Measurements from ENCODE around the gene TMPRSS4. TPM values are rescaled to one million over a fixed set of nuclear protein-coding genes. Genes with fewer than 3 reads are reported as not detected.

TMPRSS4 gene
- total RNA-seq, 1 donor from 2014 or later = not detected

DNA sequence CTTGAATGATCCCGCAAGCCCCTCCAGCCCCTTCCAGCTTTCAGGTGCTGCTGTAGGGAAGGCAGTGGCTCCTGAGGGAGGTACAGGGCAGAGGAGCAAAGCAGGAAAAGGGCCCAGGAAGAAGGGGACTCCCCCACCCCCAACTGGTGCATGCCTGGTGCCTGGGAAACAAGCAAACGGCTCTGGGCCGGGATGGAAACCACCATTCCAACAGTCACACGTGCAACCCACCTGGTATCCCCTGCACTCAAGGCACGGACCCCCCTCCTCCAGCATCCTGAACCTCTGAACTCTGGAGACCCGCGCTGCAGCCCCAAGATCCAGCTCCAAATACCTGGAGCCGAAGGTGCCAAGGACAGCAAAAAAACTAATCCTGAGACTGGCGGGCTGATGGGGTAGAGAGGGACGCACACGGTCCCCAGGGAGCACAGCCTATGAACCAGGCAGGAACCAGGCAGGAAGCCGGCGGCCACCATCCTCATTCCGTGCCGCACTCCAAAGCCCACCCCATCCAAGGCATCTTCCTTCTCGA lies 75.2 kb downstream of the TMPRSS4 start:
- Mint-ChIP-seq H3K27ac (ENCODE audit: unreplicated experiment) (no peak overlapping the region), H3K4me1 (peaks cover 14% of the 10 kb centered on the region), H3K27me3 (ENCODE audit: low read depth) (peaks cover 99% of the 10 kb centered on the region), H3K36me3 (ENCODE audit: low read depth) (no peaks in the 10 kb centered on the region), H3K9me3 (no peaks in the 10 kb centered on the region), H3K4me3 (peak overlapping the region; percentile 81)
- DNase-seq (ENCODE audit: low read depth, low spot score) = no peak
- TF ChIP-seq, protein P1, sequence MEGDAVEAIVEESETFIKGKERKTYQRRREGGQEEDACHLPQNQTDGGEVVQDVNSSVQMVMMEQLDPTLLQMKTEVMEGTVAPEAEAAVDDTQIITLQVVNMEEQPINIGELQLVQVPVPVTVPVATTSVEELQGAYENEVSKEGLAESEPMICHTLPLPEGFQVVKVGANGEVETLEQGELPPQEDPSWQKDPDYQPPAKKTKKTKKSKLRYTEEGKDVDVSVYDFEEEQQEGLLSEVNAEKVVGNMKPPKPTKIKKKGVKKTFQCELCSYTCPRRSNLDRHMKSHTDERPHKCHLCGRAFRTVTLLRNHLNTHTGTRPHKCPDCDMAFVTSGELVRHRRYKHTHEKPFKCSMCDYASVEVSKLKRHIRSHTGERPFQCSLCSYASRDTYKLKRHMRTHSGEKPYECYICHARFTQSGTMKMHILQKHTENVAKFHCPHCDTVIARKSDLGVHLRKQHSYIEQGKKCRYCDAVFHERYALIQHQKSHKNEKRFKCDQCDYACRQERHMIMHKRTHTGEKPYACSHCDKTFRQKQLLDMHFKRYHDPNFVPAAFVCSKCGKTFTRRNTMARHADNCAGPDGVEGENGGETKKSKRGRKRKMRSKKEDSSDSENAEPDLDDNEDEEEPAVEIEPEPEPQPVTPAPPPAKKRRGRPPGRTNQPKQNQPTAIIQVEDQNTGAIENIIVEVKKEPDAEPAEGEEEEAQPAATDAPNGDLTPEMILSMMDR (conservative IDR thresholded peaks at IDR 0.05) = no peak

DNA sequence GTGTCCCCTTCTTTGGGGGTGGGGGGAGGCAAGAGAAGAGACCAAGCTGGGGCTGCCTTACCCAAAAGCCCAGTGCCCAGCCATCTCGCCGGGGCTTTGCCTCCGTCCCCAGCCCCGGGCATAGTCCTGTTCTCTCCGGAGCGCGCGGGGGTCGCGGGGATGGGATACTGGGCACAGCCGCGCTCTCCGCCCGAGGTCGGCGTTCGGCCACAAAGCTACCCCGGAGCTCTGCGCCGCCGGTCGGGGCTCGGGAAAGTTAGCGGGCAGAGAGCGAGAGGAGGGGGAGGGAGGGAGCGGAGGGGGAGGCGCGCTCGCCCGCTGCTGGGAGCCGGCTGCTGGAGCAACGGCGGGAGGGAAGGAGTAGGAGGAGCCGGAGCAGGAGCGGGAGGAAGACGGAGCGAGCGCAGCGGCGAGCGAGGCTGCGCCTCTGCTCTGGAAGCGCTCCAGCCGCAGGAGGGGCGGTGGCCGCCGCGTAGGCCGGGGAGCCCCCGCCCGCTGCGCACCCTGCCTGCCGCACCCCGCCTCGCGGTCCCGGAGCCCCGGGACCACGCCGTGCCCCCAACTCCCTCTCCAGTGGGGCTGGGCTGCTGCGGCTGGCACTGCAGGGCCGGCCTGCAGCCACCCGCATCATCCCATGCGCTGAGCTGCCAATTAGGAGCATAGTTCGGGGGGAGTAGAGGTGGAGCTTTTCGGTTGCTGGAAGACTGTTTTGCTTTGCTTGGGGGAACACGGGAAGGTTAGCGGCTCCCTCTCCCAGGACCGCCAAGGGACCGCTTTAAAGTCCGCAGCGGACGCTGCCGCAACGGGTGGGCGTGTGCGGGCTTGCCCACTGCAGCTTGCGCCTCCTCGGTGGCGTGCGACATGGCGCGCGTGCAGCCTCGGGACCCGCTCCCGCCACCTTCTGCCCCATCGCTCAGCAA lies 75.9 kb downstream of the TMPRSS4 start, which contains the start of gene SCN4B:
Gene SCN4B (minus strand): TSS at position 272 of the 920 bp plus-strand sequence. CDS start 150 bp downstream, at position 122.
- Mint-ChIP-seq H3K4me3 (peak within 1 kb of the TSS; percentile 86), H3K27ac (ENCODE audit: unreplicated experiment) (no peak within 1 kb of the TSS), H3K36me3 (ENCODE audit: low read depth) (no peaks in the 10 kb centered on the region), H3K27me3 (ENCODE audit: low read depth) (peaks cover 99% of the 10 kb centered on the region), H3K4me1 (peaks cover 9% of the 10 kb centered on the region), H3K9me3 (no peaks in the 10 kb centered on the region)
- peak; percentile 61 for DNase-seq (ENCODE audit: low read depth, low spot score)
- TF ChIP-seq, protein P1 (conservative IDR thresholded peaks at IDR 0.05) = no peak

DNA sequence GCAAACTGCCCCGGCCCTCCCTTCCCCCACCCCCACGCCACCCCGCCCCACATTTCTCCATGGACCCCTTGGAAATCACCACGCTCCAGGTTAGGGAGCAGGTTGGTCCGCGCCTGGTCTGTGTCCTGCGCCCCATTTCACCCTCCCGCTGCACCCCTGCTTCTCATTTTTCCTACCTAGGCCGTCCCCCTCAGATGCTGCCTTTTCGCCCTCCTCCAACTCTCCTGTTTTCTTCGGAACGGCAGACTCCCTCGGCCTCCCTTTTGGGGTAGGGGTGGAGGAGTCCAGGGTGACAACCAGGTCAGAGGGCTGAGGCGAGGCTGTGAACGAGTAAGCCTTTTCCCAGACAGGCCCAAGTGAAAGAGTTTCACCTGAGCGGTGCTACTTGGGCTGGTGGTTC lies 76.6 kb downstream of the TMPRSS4 start:
- no peak for DNase-seq (ENCODE audit: low read depth, low spot score)
- Mint-ChIP-seq H3K9me3 (no peaks in the 10 kb centered on the region), H3K27me3 (ENCODE audit: low read depth) (peaks cover 99% of the 10 kb centered on the region), H3K4me3 (peak overlapping the region; percentile 86), H3K36me3 (ENCODE audit: low read depth) (no peaks in the 10 kb centered on the region), H3K27ac (ENCODE audit: unreplicated experiment) (no peak overlapping the region), H3K4me1 (peaks cover 9% of the 10 kb centered on the region)
- TF ChIP-seq, protein P1 (conservative IDR thresholded peaks at IDR 0.05) = no peak

DNA sequence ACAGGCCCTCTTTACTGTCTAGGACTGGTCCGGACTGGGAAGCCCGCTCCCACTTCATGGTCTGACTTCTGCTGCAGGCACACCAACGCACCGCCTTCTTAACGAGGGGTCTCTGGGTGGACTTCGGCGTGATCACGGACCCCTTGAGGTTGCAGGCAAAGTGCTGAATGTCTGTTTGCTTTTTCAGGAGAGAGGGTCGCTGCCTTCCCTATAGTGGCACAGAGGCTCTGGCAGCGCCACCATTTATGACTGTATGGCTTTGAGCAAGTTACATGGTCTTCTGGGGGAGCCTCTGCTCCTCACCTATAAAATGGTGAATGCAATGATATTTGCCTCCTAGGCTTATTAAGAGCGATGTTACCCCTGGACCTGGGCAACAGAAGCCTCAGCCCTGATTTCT lies 77.1 kb downstream of the TMPRSS4 start:
- Mint-ChIP-seq H3K27ac (ENCODE audit: unreplicated experiment) (no peak overlapping the region), H3K9me3 (no peaks in the 10 kb centered on the region), H3K36me3 (ENCODE audit: low read depth) (no peaks in the 10 kb centered on the region), H3K27me3 (ENCODE audit: low read depth) (peaks cover 99% of the 10 kb centered on the region), H3K4me1 (peaks cover 9% of the 10 kb centered on the region), H3K4me3 (peak overlapping the region; percentile 86)
- TF ChIP-seq, protein P1 (conservative IDR thresholded peaks at IDR 0.05) = no peak
- no peak for DNase-seq (ENCODE audit: low read depth, low spot score)

DNA sequence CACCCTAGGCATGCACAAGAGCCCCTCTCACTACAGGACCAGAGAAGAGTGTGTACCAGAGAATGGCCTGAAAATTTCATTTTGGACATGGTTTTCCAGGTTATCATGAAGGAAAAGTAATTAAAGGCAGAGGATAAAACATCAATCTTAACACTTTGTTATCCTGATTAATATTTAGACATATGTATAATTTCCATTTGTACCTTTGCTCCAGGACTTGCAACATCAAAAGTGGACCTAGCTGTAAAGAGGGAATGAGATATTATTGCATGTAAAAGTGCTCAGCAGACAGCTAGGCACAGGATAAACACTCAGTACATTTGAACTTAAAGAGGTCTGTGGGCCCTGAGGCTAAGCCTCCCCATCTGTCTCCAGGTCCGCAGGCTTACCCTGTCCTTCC lies 77.8 kb downstream of the TMPRSS4 start:
- DNase-seq (ENCODE audit: low read depth, low spot score) = no peak
- Mint-ChIP-seq H3K9me3 (no peaks in the 10 kb centered on the region), H3K27ac (ENCODE audit: unreplicated experiment) (no peak overlapping the region), H3K4me3 (peak overlapping the region; percentile 86), H3K36me3 (ENCODE audit: low read depth) (no peaks in the 10 kb centered on the region), H3K4me1 (peaks cover 9% of the 10 kb centered on the region), H3K27me3 (ENCODE audit: low read depth) (peaks cover 99% of the 10 kb centered on the region)
- TF ChIP-seq, protein P1 (conservative IDR thresholded peaks at IDR 0.05) = no peak

All from neural crest cell (in vitro differentiated cells).